ENCODE measurements around the gene MBNL3. TPM values are rescaled to one million over a fixed set of nuclear protein-coding genes. Genes with fewer than 3 reads are reported as not detected.

The MBNL3 gene
- total and polyA plus RNA-seq, 2 donors (not counting 3 experiments of a cell fraction or from before 2014, with no cell fraction given), result 1.8 to 5.6 TPM

GRCh38 chrX:132470179-132470578 is 18.7 kb downstream of the MBNL3 start:
- Histone ChIP-seq H4K20me1 (replicated peaks; ENCODE audit: control insufficient read depth, extremely low read depth, insufficient read depth, low read length) (no peaks in the 10 kb centered on the region), H3K27me3 (ENCODE audit: control insufficient read depth in 2 of 2, insufficient read depth in 2 of 2, low read length in 2 of 2) (no peaks in the 10 kb centered on the region), H2AFZ (ENCODE audit: low read depth, low read length) (no peak overlapping the region), H3K4me3 (replicated peaks in 1 of 3; ENCODE audit: insufficient read depth in 1 of 3, low read depth in 1 of 3, low read length in 3 of 3) (no peak overlapping the region), H3K36me3 (ENCODE audit: control insufficient read depth in 2 of 2, extremely low read depth in 1 of 2, insufficient read depth in 2 of 2, low read length in 2 of 2) (no peaks in the 10 kb centered on the region), H3K9ac (replicated peaks; ENCODE audit: extremely low read depth, insufficient read depth, low read length) (no peak overlapping the region), H3K27ac (ENCODE audit: insufficient read depth, low read depth, low read length) (no peak overlapping the region), H3K79me2 (ENCODE audit: control insufficient read depth, insufficient read depth, low read length) (no peaks in the 10 kb centered on the region), H3K9me1 (replicated peaks; ENCODE audit: control insufficient read depth, extremely low read depth, insufficient read depth, low read length) (no peaks in the 10 kb centered on the region), H3K4me2 (ENCODE audit: insufficient read depth, low read length) (no peak overlapping the region), H3K9me3 (replicated peaks; ENCODE audit: control insufficient read depth, insufficient read depth, low read length) (no peaks in the 10 kb centered on the region), H3K4me1 (ENCODE audit: control insufficient read depth, extremely low read depth, insufficient read depth, low read length) (no peaks in the 10 kb centered on the region)
- intact Hi-C loops (cut with micrococcal nuclease) (no loop called here), dilution Hi-C loops (cut with MboI; ENCODE audit: extremely low pct_ligation_motif_present, low sequenced_read_pairs) (no loop called here)
- TF ChIP-seq EZH2 (IDR thresholded peaks at IDR 0.05; ENCODE audit: borderline replicate concordance, low read depth, low read length, severe bottlenecking) (no peak), MYC (IDR thresholded peaks at IDR 0.05; ENCODE audit: low read depth, low read length) (no peak), JUN (IDR thresholded peaks at IDR 0.05; ENCODE audit: borderline replicate concordance, insufficient read depth, insufficient read length, low read depth) (no peak), FOS (IDR thresholded peaks at IDR 0.05; ENCODE audit: borderline replicate concordance, insufficient read depth, low read length) (no peak), POLR2AphosphoS5 (IDR thresholded peaks at IDR 0.05; ENCODE audit: insufficient read depth, low read depth, low read length) (no peak), GATA2 (IDR thresholded peaks at IDR 0.05; ENCODE audit: insufficient read depth, insufficient read length, low read depth, low read length) (no peak), POLR2A (IDR thresholded peaks at IDR 0.05; ENCODE audit: low read depth, low read length) (no peak)
- TF ChIP-seq, protein P1, sequence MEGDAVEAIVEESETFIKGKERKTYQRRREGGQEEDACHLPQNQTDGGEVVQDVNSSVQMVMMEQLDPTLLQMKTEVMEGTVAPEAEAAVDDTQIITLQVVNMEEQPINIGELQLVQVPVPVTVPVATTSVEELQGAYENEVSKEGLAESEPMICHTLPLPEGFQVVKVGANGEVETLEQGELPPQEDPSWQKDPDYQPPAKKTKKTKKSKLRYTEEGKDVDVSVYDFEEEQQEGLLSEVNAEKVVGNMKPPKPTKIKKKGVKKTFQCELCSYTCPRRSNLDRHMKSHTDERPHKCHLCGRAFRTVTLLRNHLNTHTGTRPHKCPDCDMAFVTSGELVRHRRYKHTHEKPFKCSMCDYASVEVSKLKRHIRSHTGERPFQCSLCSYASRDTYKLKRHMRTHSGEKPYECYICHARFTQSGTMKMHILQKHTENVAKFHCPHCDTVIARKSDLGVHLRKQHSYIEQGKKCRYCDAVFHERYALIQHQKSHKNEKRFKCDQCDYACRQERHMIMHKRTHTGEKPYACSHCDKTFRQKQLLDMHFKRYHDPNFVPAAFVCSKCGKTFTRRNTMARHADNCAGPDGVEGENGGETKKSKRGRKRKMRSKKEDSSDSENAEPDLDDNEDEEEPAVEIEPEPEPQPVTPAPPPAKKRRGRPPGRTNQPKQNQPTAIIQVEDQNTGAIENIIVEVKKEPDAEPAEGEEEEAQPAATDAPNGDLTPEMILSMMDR (IDR thresholded peaks at IDR 0.05; ENCODE audit: extremely low read depth in 1 of 2, insufficient read depth in 1 of 2, low read depth in 1 of 2, low read length in 2 of 2), result no peak
- TF ChIP-seq, protein P2, sequence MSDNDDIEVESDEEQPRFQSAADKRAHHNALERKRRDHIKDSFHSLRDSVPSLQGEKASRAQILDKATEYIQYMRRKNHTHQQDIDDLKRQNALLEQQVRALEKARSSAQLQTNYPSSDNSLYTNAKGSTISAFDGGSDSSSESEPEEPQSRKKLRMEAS (IDR thresholded peaks at IDR 0.05; ENCODE audit: insufficient read depth, insufficient read length), result no peak
- ChIA-PET POLR2A (no interaction called here), CTCF (no interaction called here)
- DNase-seq (ENCODE audit: low read depth, low spot score) (no peak), FAIRE-seq (no peak)
- no TSS peak for BruUV-seq (replicated peaks)
